Measurements from ENCODE around the gene GPR183. TPM values are rescaled to one million over a fixed set of nuclear protein-coding genes. Genes with fewer than 3 reads are reported as not detected.

GPR183 gene
- polyA plus RNA-seq, 4 donors = 2.4 to 5.7 (median 5.5) TPM; not detected in 1

- FAIRE-seq (no peak), DNase-seq (no peak)
- no peak overlapping the region for H3K27ac ChIP-seq (ENCODE audit: low read depth in 1 of 3, low read length in 2 of 3)
- 94 to 98% (median 97%) methylated on average over 1 of the region's 1 CpG for WGBS, 3 donors
- H3K36me3 ChIP-seq (ENCODE audit: control insufficient read depth in 3 of 3, insufficient read depth in 2 of 3, low read depth in 1 of 3, low read length in 3 of 3) = peaks cover 0 to 12% (median 5%) of the 10 kb centered on the region in 3 donors
- no peaks in the 10 kb centered on the region for H3K27me3 ChIP-seq (ENCODE audit: control insufficient read depth in 3 of 3, insufficient read depth in 3 of 3, low read length in 3 of 3)
- H3K4me1 ChIP-seq (ENCODE audit: control insufficient read depth in 3 of 3, insufficient read depth in 2 of 3, low read depth in 1 of 3, low read length in 2 of 3) = no peaks in the 10 kb centered on the region
- no peak overlapping the region for H3K4me3 ChIP-seq (ENCODE audit: low read depth in 1 of 3, low read length in 3 of 3)
- peaks cover 0 to 3% of the 10 kb centered on the region in 2 donors for H3K9me3 ChIP-seq (ENCODE audit: control insufficient read depth in 2 of 2, insufficient read depth in 1 of 2, low read depth in 1 of 2, low read length in 1 of 2)
Observed at GRCh38 chr13:99246100-99246499, 61.1 kb downstream of the GPR183 start.

Other genes with a start within 250 kb of the GPR183 start
- 10 to 100 TPM; 56.2 to 92.6 (median 76.0) TPM for gene UBAC2, start 106.5 kb downstream of the GPR183 start, polyA plus RNA-seq
- 1 to 10 TPM in 1 of 4 donors, under 1 TPM in 2, not detected in 1; 0.54 to 1.1 (median 0.66) TPM for gene GPR18, start 49.0 kb downstream of the GPR183 start, polyA plus RNA-seq
- gene TM9SF2, start 194.1 kb upstream of the GPR183 start, polyA plus RNA-seq = 100 to 1,000 TPM in 2 of 4 donors, 10 to 100 TPM in 2; 35.6 to 270 (median 92.3) TPM